OCI-LY7 (cell line): ENCODE measurements around the gene DNM3. TPM values are rescaled to one million over a fixed set of nuclear protein-coding genes. Genes with fewer than 3 reads are reported as not detected.

Experiments
- BruUV-seq: library from RNA; stranded (reverse); fragments of 400-500 nt; replicated peaks from 2 replicates; lab custom pipeline; 2021; lab: Mats Ljungman, UMichigan
- CTCF ChIA-PET: fragments of 300-600 bp; sonication (Branson Sonifier 250); formaldehyde crosslinking; loops from one replicate; lab custom pipeline; 2022; ENCODE audit warnings: antibody characterized with exemption; ENCODE audit not compliant: unreplicated experiment; lab: Charles Lee
- POLR2A ChIA-PET: fragments of 300-600 bp; sonication (Branson Sonifier 250); formaldehyde crosslinking; loops from one replicate; lab custom pipeline; 2022; ENCODE audit warnings: antibody characterized with exemption; lab: Charles Lee
- DNase-seq: peaks from one replicate; pipeline ENCODE4 v3.0.0-alpha.2; 2015; ENCODE audit warnings: low spot score
- H2AFZ ChIP-seq: fragments of 200-600 bp; sonication (generic), shearing (Covaris generic); 2 replicates; pipeline ENCODE4 v1.6.1; 2014; ENCODE audit warnings: mild to moderate bottlenecking, antibody characterized with exemption, low read length, moderate library complexity
- H3K27ac ChIP-seq: fragments of 200-600 bp; sonication (generic); 2 replicates; pipeline ENCODE4 v1.5.1; 2014; ENCODE audit warnings: mixed run types, low read depth, mild to moderate bottlenecking, moderate library complexity, low read length, inconsistent platforms; ENCODE audit not compliant: poor library complexity, severe bottlenecking
- H3K36me3 ChIP-seq: fragments of 200-600 bp; sonication (generic); 2 replicates; pipeline ENCODE4 v1.6.1; 2014; ENCODE audit warnings: mild to moderate bottlenecking, antibody characterized with exemption, low read length, moderate library complexity, mixed read lengths; ENCODE audit not compliant: insufficient read depth
- H3K4me1 ChIP-seq: fragments of 200-600 bp; sonication (generic); 2 replicates; pipeline ENCODE4 v1.5.1; 2014; ENCODE audit warnings: mild to moderate bottlenecking, low read length; ENCODE audit not compliant: insufficient read depth, poor library complexity, severe bottlenecking
- H3K4me2 ChIP-seq: fragments of 200-600 bp; sonication (generic); 2 replicates; pipeline ENCODE4 v1.6.1; 2014; ENCODE audit warnings: mild to moderate bottlenecking, low read length
- H3K4me3 ChIP-seq: fragments of 200-600 bp; sonication (generic); 2 replicates; pipeline ENCODE4 v1.5.1; 2014; ENCODE audit warnings: mild to moderate bottlenecking, low read depth, low read length; ENCODE audit not compliant: poor library complexity, severe bottlenecking
- H3K79me2 ChIP-seq: fragments of 200-600 bp; sonication (generic); 2 replicates; pipeline ENCODE4 v1.6.1; 2016; ENCODE audit warnings: low read depth, mild to moderate bottlenecking, low read length, moderate library complexity, mixed read lengths; ENCODE audit not compliant: insufficient read depth
- H3K9me2 ChIP-seq: fragments of 200-600 bp; sonication (generic); 2 replicates; pipeline ENCODE4 v1.6.1; 2016; ENCODE audit warnings: mild to moderate bottlenecking, low read length, mixed read lengths; ENCODE audit not compliant: insufficient read depth
- H3K9me3 ChIP-seq: fragments of 200-600 bp; sonication (generic); 2 replicates; pipeline ENCODE4 v1.6.1; 2014; ENCODE audit warnings: mild to moderate bottlenecking, mixed run types, low read length, mixed read lengths
- H4K20me1 ChIP-seq: fragments of 200-600 bp; sonication (generic); 2 replicates; pipeline ENCODE4 v1.6.1; 2014; ENCODE audit warnings: mild to moderate bottlenecking, antibody characterized with exemption, low read length, moderate library complexity, mixed read lengths; ENCODE audit not compliant: insufficient read depth
- CTCF ChIP-seq: fragments of 200-600 bp; sonication (generic); conservative IDR thresholded peaks from 2 replicates; pipeline ENCODE4 v1.5.1; 2014; ENCODE audit warnings: mild to moderate bottlenecking, antibody characterized with exemption, low read length, moderate library complexity, mixed read lengths
- EZH2phosphoT487 ChIP-seq: fragments of 200-600 bp; sonication (generic); IDR thresholded peaks from 2 replicates; pipeline ENCODE4 v1.6.1; 2018; ENCODE audit warnings: low read depth, borderline replicate concordance, mild to moderate bottlenecking, mixed run types, antibody characterized with exemption, low read length, moderate library complexity, mixed read lengths
- intact Hi-C: fragments of 100-400 bp; cut with micrococcal nuclease; formaldehyde crosslinking; loops from one replicate; pipeline ENCODE4 v1.10.0; 2022; ENCODE audit not compliant: unreplicated experiment
- total RNA-seq, 2 experiments: library from RNA; depleted of rRNA in 1 of 2; stranded (reverse); fragments of >200 nt in 1 of 2; shearing (Covaris generic) in 1 of 2; gene quantifications; 2 replicates each; pipeline ENCODE4 v1.2.3, GENCODE V29; 2014 to 2022

Gene DNM3
- total RNA-seq, 2 experiments from 2014 or later = 0.47 to 0.61 TPM

DNA sequence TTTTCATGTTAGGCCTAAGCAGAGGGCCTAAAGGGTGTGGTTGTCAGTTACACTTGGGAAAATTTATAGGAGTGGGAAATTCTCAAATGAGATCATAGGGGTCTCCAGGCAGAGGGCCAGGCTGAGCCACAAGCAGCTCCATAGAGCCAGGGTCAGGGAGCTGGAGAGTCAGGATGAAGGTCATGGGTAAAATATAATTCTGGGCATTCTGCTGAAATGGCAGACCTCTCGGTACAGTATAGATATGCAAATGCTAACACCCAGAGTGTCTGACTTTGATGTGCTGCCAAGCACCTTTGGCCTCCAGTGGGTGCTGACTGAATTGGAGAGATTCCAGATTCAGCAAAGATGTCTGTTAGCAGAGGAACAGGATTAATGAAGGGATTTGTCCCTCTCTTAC lies 40.1 kb downstream of the DNM3 start:
- H3K4me1 ChIP-seq = no peaks in the 10 kb centered on the region
- H2AFZ ChIP-seq = no peak overlapping the region
- H3K4me2 ChIP-seq = no peak overlapping the region
- H3K79me2 ChIP-seq = no peaks in the 10 kb centered on the region
- no TSS peak for BruUV-seq
- CTCF ChIA-PET = no interaction called here
- POLR2A ChIA-PET = no interaction called here
- intact Hi-C loops = no loop called here
- no peaks in the 10 kb centered on the region for H3K9me2 ChIP-seq
- DNase-seq = no peak
- H3K9me3 ChIP-seq = no peaks in the 10 kb centered on the region
- no peak overlapping the region for H3K4me3 ChIP-seq
- TF ChIP-seq CTCF (no peak), EZH2phosphoT487 (no peak)
- H3K36me3 ChIP-seq = no peaks in the 10 kb centered on the region
- H3K27ac ChIP-seq = no peak overlapping the region
- H4K20me1 ChIP-seq = no peaks in the 10 kb centered on the region

GRCh38 chr1:171883849-171884248 lies 42.6 kb downstream of the DNM3 start:
- no peaks in the 10 kb centered on the region for H3K79me2 ChIP-seq
- no peak overlapping the region for H3K4me2 ChIP-seq
- intact Hi-C loops = no loop called here
- no peak overlapping the region for H3K27ac ChIP-seq
- DNase-seq = no peak
- no peaks in the 10 kb centered on the region for H3K9me3 ChIP-seq
- H3K4me3 ChIP-seq = no peak overlapping the region
- TF ChIP-seq CTCF = no peak
- no peak for TF ChIP-seq EZH2phosphoT487
- H2AFZ ChIP-seq = no peak overlapping the region
- H3K9me2 ChIP-seq = no peaks in the 10 kb centered on the region
- ChIA-PET CTCF (no interaction called here), POLR2A (no interaction called here)
- H4K20me1 ChIP-seq = no peaks in the 10 kb centered on the region
- no peaks in the 10 kb centered on the region for H3K4me1 ChIP-seq
- BruUV-seq = no TSS peak
- H3K36me3 ChIP-seq = no peaks in the 10 kb centered on the region

DNA sequence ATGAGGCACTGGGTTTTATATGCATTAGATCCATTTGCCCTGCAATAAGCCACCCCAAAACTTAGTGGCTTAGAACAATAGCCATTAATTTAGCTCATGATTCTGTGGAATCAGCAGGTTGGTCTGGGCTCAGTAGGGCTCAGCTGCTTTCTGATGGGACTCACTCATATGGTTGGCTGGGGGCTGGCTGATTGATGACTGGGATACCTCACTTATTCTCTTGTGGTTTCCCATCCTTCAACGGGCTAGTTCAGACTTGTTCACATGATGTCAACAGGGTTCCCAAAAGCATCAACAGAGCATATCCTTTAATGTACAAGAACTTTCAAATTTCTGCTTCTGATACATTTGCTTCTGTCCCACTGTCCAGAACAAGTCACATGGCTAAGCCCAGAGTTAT lies 43.2 kb downstream of the DNM3 start:
- H3K4me2 ChIP-seq = no peak overlapping the region
- TF ChIP-seq CTCF (no peak), EZH2phosphoT487 (no peak)
- DNase-seq = no peak
- no peak overlapping the region for H3K27ac ChIP-seq
- CTCF ChIA-PET = no interaction called here
- no TSS peak for BruUV-seq
- no peaks in the 10 kb centered on the region for H3K9me3 ChIP-seq
- no peak overlapping the region for H3K4me3 ChIP-seq
- intact Hi-C loops = no loop called here
- H3K9me2 ChIP-seq = no peaks in the 10 kb centered on the region
- no peaks in the 10 kb centered on the region for H3K79me2 ChIP-seq
- no peaks in the 10 kb centered on the region for H3K36me3 ChIP-seq
- H2AFZ ChIP-seq = no peak overlapping the region
- no peaks in the 10 kb centered on the region for H3K4me1 ChIP-seq
- H4K20me1 ChIP-seq = no peaks in the 10 kb centered on the region
- POLR2A ChIA-PET = no interaction called here
